Fibroblast of pulmonary artery (primary cell): Measurements from ENCODE around the gene LYRM4.

Experiments used
- DNase-seq: peaks from one replicate; pipeline ENCODE4 v3.0.0-alpha.2; 2010; ENCODE audit warnings: low read depth
- H3K4me3 ChIP-seq: replicated peaks from 2 replicates; pipeline ENCODE4 v1.5.1; 2011; ENCODE audit warnings: low read depth, mild to moderate bottlenecking, control low read depth, low read length, moderate library complexity
- CTCF ChIP-seq: IDR thresholded peaks from 2 replicates; pipeline ENCODE4 v1.5.1; 2011; ENCODE audit warnings: mild to moderate bottlenecking, control low read depth, low read length, inconsistent platforms; ENCODE audit errors: missing control alignments

The LYRM4 gene

DNA sequence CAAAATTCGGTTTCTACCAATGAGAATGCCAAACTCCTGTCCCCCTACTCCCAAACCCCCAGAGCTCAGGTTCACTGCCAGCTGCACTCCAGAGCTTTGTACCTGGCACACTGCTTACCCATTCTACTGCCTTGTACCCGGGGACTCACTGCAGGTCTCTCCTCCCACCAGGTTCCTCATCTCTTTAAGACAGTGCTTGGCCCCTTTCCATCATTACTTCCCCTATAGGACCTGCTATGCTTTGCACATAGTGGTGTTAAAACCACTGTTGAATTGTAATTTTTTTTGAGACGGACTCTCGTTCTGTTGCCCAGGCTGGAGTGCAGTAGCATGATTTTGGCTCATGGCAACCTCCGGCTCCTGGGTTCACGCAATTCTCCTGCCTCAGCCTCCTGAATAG, 25.9 kb downstream of the LYRM4 start:
- TF ChIP-seq CTCF: no peak
- no peak overlapping the region for H3K4me3 ChIP-seq
- DNase-seq: no peak

- DNase-seq: no peak
- H3K4me3 ChIP-seq: no peak overlapping the region
- TF ChIP-seq CTCF: no peak
Measured at GRCh38 chr6:5231289-5231688, 29.5 kb downstream of the LYRM4 start.

DNA sequence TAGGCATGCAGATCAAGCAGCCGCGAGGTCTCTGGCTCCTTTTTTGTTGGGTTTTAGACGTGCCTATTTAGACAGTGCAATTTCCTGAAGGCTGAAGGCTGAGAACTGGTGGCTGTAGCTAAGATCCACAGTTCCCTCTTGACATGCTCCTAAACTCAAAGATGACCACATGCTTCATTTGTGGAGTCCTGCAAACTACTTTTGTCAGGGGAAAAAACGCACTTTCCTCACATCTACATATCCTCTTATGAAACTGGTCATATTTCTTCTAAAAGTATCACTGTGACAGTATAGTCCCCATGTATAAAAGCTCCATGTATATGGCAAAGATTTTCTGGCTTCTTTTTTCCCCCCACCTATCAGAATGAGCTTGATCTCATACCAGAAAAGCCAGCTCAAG, 30.7 kb downstream of the LYRM4 start:
- no peak overlapping the region for H3K4me3 ChIP-seq
- no peak for DNase-seq
- TF ChIP-seq CTCF: no peak

DNA sequence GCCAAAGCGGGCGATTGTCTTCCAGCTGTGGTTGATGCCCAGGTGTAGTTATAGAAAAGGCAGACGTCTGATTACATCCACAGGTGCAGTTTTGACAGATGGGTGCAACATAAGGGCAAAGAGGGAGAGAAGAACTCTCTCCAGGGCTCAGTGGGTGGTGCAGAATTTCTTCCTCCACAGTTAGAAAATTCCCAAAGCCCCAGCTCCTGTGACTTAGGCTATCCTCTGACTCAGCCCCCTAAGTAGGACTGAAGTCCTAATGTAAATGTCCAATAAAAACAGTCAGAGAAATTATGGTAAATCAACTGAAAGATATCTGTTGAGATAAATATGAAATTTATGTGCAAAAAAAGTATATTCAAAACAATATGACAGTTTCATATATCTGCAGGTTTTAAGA, 31.4 kb downstream of the LYRM4 start:
- no peak for TF ChIP-seq CTCF
- H3K4me3 ChIP-seq: no peak overlapping the region
- no peak for DNase-seq

DNA sequence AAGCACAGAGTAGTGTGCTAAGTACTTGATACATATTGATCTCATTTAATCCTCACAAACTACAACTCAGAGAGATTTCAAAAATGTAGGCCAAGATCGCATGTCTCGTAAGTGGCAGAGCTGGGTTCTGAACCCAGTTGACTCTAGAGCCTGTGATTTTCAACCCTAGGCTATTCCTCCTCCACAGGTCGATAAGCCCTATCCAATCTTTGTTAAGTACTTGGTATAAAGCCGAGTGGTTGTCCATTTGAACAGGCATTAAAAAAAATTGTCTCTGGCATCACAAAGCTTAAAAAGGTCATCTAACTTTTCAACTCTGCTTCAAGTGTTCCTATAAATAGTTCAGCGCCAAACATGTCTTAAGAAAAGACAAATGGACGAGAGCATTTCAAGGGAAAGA, 37.4 kb downstream of the LYRM4 start:
- DNase-seq: no peak
- no peak for TF ChIP-seq CTCF
- no peak overlapping the region for H3K4me3 ChIP-seq

DNA sequence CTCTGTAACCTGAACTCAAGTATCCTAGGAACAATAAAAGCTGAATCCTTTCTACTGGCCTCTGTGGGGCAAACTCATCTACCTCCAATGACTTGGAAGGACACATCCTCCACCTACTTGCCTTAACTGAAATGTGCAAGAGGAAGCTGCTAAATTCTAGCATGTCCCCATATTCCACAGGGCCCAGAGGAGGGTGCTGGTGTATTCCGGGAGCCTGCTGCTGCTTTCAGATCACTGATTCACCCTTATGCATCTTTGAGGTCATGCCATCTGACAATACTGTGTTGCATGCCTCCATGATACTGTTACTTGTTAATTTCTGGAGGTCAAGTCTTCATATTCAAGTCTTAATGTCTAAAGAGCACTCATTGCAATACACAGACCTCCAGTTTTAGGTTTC, 40.3 kb downstream of the LYRM4 start:
- no peak overlapping the region for H3K4me3 ChIP-seq

More for the DNA sequence above, 40.3 kb downstream of the LYRM4 start:
- no peak for DNase-seq
- no peak for TF ChIP-seq CTCF
